Uterus (tissue), 2 donors: Measurements from ENCODE around the gene FMNL2.

ENCODE experiments used
- CTCF ChIP-seq, 4 experiments: fragments of 200-600 bp in 2 of 4; fragments of 450-650 bp in 2 of 4; sonication (generic) in 2 of 4; IDR thresholded peaks; one replicate each; pipeline ENCODE4 v1.5.1; 2016 to 2019; ENCODE audit warnings: antibody characterized with exemption in 4 of 4, mild to moderate bottlenecking in 2 of 4, moderate library complexity in 1 of 4
- POLR2A ChIP-seq, 2 donors: fragments of 450-650 bp; IDR thresholded peaks; one replicate each; pipeline ENCODE4 v1.6.1; 2016; ENCODE audit warnings: antibody characterized with exemption in 2 of 2, mild to moderate bottlenecking in 1 of 2, moderate library complexity in 1 of 2

- TF ChIP-seq POLR2A (IDR thresholded peaks at IDR 0.05) (no peak), CTCF (IDR thresholded peaks at IDR 0.05) (no peak)
Measured at GRCh38 chr2:152322222-152322621, 12.8 kb upstream of the FMNL2 start.
